Renal cortical epithelial cell (primary cell): ENCODE measurements around the gene FYB1. TPM values are rescaled to one million over a fixed set of nuclear protein-coding genes. Genes with fewer than 3 reads are reported as not detected.
A peak's percentile ranks its signal among the peaks of the same experiment; 100 is the strongest.
"Not testable (repeated sequence)": the region's sequence is repeated elsewhere in the genome, so short reads cannot be mapped to it uniquely, and the experiment has no call there.

Source experiments
- DNase-seq: peaks from one replicate; pipeline ENCODE4 v3.0.0-alpha.2; 2011; ENCODE audit warnings: low read depth
- total RNA-seq: library from RNA; depleted of rRNA; stranded (reverse); fragments of >200 nt; gene quantifications from 2 replicates; pipeline ENCODE4 v1.2.3, GENCODE V29; 2014

FYB1 gene, protein sequence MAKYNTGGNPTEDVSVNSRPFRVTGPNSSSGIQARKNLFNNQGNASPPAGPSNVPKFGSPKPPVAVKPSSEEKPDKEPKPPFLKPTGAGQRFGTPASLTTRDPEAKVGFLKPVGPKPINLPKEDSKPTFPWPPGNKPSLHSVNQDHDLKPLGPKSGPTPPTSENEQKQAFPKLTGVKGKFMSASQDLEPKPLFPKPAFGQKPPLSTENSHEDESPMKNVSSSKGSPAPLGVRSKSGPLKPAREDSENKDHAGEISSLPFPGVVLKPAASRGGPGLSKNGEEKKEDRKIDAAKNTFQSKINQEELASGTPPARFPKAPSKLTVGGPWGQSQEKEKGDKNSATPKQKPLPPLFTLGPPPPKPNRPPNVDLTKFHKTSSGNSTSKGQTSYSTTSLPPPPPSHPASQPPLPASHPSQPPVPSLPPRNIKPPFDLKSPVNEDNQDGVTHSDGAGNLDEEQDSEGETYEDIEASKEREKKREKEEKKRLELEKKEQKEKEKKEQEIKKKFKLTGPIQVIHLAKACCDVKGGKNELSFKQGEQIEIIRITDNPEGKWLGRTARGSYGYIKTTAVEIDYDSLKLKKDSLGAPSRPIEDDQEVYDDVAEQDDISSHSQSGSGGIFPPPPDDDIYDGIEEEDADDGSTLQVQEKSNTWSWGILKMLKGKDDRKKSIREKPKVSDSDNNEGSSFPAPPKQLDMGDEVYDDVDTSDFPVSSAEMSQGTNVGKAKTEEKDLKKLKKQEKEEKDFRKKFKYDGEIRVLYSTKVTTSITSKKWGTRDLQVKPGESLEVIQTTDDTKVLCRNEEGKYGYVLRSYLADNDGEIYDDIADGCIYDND
- 0.25 TPM in 1 of 2 replicates, not detected in the other for total RNA-seq

GRCh38 chr5:39219437-39219836 is at the start of gene FYB1:
Gene FYB1, minus strand, starts transcription at chr5:39219563. Its CDS starts 16,603 bp downstream, at chr5:39202960.
- DNase-seq, result peak; percentile 89

DNA sequence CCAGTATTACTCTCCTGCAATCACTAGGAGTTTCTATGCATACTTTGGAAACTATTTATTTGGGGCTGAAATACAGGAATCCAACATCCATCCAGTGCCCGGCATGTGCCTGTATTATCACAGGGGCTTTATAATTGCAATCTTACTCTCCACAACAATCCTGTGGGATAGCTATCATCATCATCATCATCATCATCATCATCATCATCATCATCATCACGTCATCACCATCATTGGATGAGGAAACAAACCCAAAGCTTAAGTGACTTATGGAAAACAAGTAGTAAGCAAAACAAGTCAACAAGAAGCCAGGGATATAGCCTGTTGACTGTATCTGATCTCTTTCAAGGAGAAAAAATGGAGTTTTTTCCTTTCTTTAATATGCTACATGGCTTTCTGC is 47.8 kb upstream of the FYB1 start:
- DNase-seq, result no peak

DNA sequence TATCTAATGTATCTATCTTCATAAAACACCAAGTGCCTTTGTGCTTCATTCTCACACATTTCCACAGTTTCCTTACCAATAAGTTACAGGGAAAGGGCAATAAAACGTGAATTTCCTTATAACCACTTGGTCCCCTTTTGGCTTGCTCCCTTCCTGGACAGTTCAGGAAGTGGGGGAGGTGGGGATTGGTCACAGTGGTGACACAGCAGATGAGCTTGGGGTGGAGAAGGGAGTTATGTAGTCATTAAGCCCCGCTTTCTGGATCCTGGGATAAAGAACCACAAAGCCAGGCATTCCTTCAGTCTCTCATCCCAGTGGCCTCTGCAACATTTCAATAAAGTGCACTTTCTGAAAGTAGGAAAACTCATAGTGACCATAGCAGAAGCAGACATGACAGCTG is 47.1 kb upstream of the FYB1 start:
- DNase-seq, result no peak

DNA sequence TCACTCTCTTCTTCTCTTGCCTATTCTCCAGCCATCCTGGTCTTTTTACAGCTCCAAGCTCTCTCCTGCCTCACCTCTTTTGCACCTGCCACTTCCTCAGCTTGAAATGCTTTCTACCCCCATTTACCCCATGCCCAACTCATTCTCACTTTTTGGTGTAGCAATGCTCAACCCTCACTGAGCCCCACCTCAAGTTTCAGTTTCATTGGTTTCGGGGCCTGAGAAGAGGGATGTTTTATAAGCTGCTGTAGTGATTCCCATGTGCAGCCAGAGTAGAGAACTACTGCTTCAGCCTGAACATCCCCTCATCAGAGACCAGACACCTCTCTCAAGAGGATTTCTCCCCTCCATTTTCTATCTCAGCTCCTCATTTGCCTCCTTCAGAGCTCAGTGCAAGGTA is 45.2 kb upstream of the FYB1 start:
- DNase-seq, result no peak

- no peak for DNase-seq
These were observed 43.6 kb upstream of the FYB1 start for GRCh38 chr5:39262981-39263380.

DNA sequence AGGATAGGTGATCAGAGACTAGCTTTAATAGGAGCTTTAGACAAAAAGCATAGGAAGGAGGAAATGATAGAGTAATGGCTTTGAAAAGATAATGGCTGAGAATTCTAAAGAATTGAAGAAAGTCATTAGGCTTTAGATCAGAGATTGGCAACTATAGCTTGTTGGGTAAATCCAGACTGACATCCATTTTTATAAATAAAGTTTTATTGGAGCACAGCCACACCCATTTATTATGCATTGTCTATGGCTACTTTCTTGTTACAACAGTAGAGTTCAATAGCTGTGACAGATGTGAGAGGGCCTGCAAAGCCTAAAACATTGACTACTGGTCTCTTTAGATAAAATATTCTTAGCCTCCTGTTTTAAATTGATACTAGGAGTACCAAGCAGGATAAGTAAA is 40.7 kb upstream of the FYB1 start:
- DNase-seq, result no peak

- DNase-seq, result peak; percentile 58
These were observed 38.2 kb upstream of the FYB1 start for GRCh38 chr5:39257554-39257953.

- peak; percentile 97 for DNase-seq
These were observed 37.3 kb upstream of the FYB1 start for GRCh38 chr5:39256477-39257235.

- DNase-seq, result no peak
These were observed 36.0 kb upstream of the FYB1 start for GRCh38 chr5:39255406-39255805.

DNA sequence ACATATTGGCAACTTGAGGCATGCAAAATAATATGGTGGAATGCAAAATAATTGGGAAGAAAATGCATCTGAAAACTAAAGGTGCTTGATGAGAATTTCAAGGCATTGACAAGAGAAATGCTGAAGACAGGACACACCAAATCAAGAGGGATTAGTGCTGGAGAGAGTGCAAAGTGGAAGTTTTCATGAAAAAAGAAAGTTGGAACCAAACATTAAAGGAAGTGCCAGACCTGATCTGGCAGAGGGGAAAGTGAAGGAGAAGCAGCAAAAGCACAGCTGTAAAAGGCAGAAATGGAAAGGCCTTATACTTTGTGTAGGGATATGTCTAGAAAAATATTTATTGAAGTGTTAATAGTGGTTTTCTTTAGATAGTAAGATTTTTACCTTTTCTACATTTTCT is 35.3 kb upstream of the FYB1 start:
- no peak for DNase-seq

DNA sequence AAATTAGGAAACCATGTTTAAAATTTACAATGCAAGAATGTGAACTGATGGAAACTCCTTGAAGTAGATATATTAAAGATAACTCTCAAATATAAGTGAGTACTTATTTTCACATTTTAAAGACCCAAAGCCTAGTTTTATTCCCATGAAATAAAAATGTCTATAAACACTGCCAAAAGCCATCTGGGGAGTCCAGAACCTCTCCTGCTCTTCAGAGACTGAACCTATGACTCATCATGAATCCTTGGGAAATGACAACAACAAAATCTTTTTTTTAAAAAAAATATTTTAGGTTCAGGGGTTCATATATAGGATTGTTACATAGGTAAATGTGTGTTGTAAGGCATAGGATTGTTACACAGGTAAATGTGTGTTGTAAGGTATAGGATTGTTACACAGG is 33.8 kb upstream of the FYB1 start:
- no peak for DNase-seq

GRCh38 chr5:39249564-39250274 is 30.4 kb upstream of the FYB1 start:
- DNase-seq, result no peak

GRCh38 chr5:39249069-39249468 is 29.7 kb upstream of the FYB1 start:
- DNase-seq, result no peak

GRCh38 chr5:39240750-39241149 is 21.4 kb upstream of the FYB1 start:
- no peak for DNase-seq

DNA sequence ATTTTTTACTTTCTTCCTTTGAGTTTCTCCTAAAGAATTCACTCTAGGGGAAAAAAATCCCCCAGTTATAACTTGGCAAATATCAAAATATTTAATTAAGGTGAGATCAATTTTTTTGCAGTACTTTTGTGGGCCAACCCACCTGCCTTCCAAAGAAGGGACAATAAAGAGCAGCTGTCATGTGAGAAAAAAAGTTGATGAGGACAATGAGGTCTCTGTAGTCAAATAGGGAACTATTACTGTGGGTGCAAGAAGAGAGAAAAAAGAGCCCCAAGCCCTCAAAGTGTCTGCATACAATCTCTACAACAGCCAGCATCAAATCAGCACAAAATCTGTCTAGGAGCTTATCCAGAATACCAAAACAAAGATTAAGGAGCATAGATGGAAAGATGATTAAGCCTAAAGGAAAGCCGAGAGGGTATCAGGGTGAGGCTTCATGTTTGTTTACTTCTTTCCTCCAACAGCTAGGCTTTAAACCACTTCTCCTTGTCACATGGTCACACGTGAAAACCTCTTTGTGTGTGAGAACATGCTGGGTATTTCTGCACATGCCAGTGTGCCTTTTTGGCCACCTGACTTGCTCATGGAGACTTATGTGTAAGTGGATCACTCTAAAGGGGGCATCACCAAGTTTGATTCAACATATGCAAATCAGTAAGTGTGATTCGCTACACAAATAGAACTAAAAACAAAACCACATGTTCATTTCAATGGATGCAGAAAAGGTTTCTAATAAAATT is 19.2 kb upstream of the FYB1 start:
- DNase-seq, result no peak

- no peak for DNase-seq
These were observed 17.4 kb upstream of the FYB1 start for GRCh38 chr5:39236718-39237117.

- DNase-seq, result no peak
These were observed 16.3 kb upstream of the FYB1 start for GRCh38 chr5:39235648-39236047.

DNA sequence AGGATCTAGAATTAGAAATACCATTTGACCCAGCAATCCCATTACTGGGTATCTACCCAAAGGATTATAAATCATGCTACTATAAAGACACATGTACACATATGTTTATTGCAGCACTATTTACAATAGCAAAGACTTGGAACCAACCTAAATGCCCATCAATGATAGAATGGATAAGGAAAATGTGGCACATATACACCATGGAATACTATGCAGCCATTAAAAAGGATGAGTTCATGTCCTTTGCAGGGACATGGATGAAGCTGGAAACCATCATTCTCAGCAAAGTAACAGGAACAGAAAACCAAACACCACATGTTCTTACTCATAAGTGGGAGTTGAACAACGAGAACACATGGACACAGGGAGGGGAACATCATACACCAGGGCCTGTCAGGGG is 15.1 kb upstream of the FYB1 start:
- not testable (repeated sequence) for DNase-seq

GRCh38 chr5:39233783-39234182 is 14.4 kb upstream of the FYB1 start:
- no peak for DNase-seq

DNA sequence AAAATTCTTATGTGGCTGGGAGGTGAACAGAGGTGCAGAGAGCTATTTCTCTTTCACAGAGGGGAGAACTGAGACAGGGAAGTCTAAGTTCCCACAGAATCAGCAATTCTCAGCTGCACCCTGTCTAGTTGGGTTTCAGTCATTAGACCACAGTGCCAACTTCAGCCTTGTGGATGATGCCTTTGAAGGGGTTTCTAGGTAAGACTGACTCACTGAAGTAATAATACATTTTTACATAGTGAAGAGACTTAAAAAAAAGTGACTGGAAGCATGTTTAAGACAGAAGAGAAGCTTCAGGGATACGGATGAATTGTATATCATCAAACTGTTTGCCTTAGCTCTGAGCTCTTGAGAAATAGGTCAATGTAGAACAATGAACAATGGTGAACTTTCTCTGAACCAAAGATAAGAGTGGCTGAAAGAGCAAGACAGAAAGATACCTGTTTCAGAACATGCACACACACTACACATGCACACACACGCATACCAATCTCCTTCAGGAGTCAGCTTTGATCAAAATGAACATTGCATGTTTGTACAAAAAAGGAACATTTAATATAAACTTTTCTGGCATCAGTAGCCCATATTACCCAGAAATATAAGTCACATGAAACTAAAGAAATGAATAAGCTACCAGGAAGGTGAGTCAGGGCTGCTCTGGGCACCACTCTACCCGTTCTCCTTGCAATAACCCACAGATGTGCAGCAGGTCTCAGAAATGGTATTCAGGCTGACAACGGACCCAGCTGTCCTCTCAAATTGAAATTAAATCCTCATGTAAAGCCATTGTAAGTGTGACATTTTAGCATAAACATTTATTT is 12.6 kb upstream of the FYB1 start:
- DNase-seq, result peak; percentile 25
